NT2/D1 (cell line): ENCODE measurements around the gene RAP1GAP.

Experiments
- SUZ12 ChIP-seq: IDR thresholded peaks from 2 replicates; pipeline ENCODE4 v1.6.1; 2011; ENCODE audit not compliant: insufficient read length, insufficient read depth; ENCODE audit errors: extremely low read depth
- YY1 ChIP-seq: IDR thresholded peaks from 2 replicates; pipeline ENCODE4 v1.6.1; 2011; ENCODE audit not compliant: insufficient read length, insufficient read depth
- ZNF274 ChIP-seq: IDR thresholded peaks from 2 replicates; pipeline ENCODE4 v1.6.1; 2011; ENCODE audit warnings: mild to moderate bottlenecking, low read depth, low read length

GRCh38 chr1:21597753-21598152, 71.4 kb downstream of the RAP1GAP start:
- TF ChIP-seq ZNF274 (no peak), YY1 (no peak), SUZ12 (no peak)
